OCI-LY7 (cell line): ENCODE measurements around the gene PSD2. TPM values are rescaled to one million over a fixed set of nuclear protein-coding genes. Genes with fewer than 3 reads are reported as not detected.
A peak's percentile ranks its signal among the peaks of the same experiment; 100 is the strongest.

ENCODE experiments used
- BruUV-seq: library from RNA; stranded (reverse); fragments of 400-500 nt; replicated peaks from 2 replicates; lab custom pipeline; 2021; lab: Mats Ljungman, UMichigan
- CTCF ChIA-PET: fragments of 300-600 bp; sonication (Branson Sonifier 250); formaldehyde crosslinking; loops from one replicate; lab custom pipeline; 2022; ENCODE audit warnings: antibody characterized with exemption; ENCODE audit not compliant: unreplicated experiment; lab: Charles Lee
- POLR2A ChIA-PET: fragments of 300-600 bp; sonication (Branson Sonifier 250); formaldehyde crosslinking; loops from one replicate; lab custom pipeline; 2022; ENCODE audit warnings: antibody characterized with exemption; lab: Charles Lee
- DNase-seq: peaks from one replicate; pipeline ENCODE4 v3.0.0-alpha.2; 2015; ENCODE audit warnings: low spot score
- H2AFZ ChIP-seq: fragments of 200-600 bp; sonication (generic), shearing (Covaris generic); 2 replicates; pipeline ENCODE4 v1.6.1; 2014; ENCODE audit warnings: mild to moderate bottlenecking, antibody characterized with exemption, low read length, moderate library complexity
- H3K27ac ChIP-seq: fragments of 200-600 bp; sonication (generic); 2 replicates; pipeline ENCODE4 v1.5.1; 2014; ENCODE audit warnings: mixed run types, low read depth, mild to moderate bottlenecking, moderate library complexity, low read length, inconsistent platforms; ENCODE audit not compliant: poor library complexity, severe bottlenecking
- H3K36me3 ChIP-seq: fragments of 200-600 bp; sonication (generic); 2 replicates; pipeline ENCODE4 v1.6.1; 2014; ENCODE audit warnings: mild to moderate bottlenecking, antibody characterized with exemption, low read length, moderate library complexity, mixed read lengths; ENCODE audit not compliant: insufficient read depth
- H3K4me1 ChIP-seq: fragments of 200-600 bp; sonication (generic); 2 replicates; pipeline ENCODE4 v1.5.1; 2014; ENCODE audit warnings: mild to moderate bottlenecking, low read length; ENCODE audit not compliant: insufficient read depth, poor library complexity, severe bottlenecking
- H3K4me2 ChIP-seq: fragments of 200-600 bp; sonication (generic); 2 replicates; pipeline ENCODE4 v1.6.1; 2014; ENCODE audit warnings: mild to moderate bottlenecking, low read length
- H3K4me3 ChIP-seq: fragments of 200-600 bp; sonication (generic); 2 replicates; pipeline ENCODE4 v1.5.1; 2014; ENCODE audit warnings: mild to moderate bottlenecking, low read depth, low read length; ENCODE audit not compliant: poor library complexity, severe bottlenecking
- H3K79me2 ChIP-seq: fragments of 200-600 bp; sonication (generic); 2 replicates; pipeline ENCODE4 v1.6.1; 2016; ENCODE audit warnings: low read depth, mild to moderate bottlenecking, low read length, moderate library complexity, mixed read lengths; ENCODE audit not compliant: insufficient read depth
- H3K9me2 ChIP-seq: fragments of 200-600 bp; sonication (generic); 2 replicates; pipeline ENCODE4 v1.6.1; 2016; ENCODE audit warnings: mild to moderate bottlenecking, low read length, mixed read lengths; ENCODE audit not compliant: insufficient read depth
- H3K9me3 ChIP-seq: fragments of 200-600 bp; sonication (generic); 2 replicates; pipeline ENCODE4 v1.6.1; 2014; ENCODE audit warnings: mild to moderate bottlenecking, mixed run types, low read length, mixed read lengths
- H4K20me1 ChIP-seq: fragments of 200-600 bp; sonication (generic); 2 replicates; pipeline ENCODE4 v1.6.1; 2014; ENCODE audit warnings: mild to moderate bottlenecking, antibody characterized with exemption, low read length, moderate library complexity, mixed read lengths; ENCODE audit not compliant: insufficient read depth
- EZH2phosphoT487 ChIP-seq: fragments of 200-600 bp; sonication (generic); IDR thresholded peaks from 2 replicates; pipeline ENCODE4 v1.6.1; 2018; ENCODE audit warnings: low read depth, borderline replicate concordance, mild to moderate bottlenecking, mixed run types, antibody characterized with exemption, low read length, moderate library complexity, mixed read lengths
- intact Hi-C: fragments of 100-400 bp; cut with micrococcal nuclease; formaldehyde crosslinking; loops from one replicate; pipeline ENCODE4 v1.10.0; 2022; ENCODE audit not compliant: unreplicated experiment
- total RNA-seq, 2 experiments: library from RNA; depleted of rRNA in 1 of 2; stranded (reverse); fragments of >200 nt in 1 of 2; shearing (Covaris generic) in 1 of 2; gene quantifications; 2 replicates each; pipeline ENCODE4 v1.2.3, GENCODE V29; 2014 to 2022
- TF ChIP-seq, protein P1 (sequence below): fragments of 200-600 bp; sonication (generic); conservative IDR thresholded peaks from 2 replicates; pipeline ENCODE4 v1.5.1; 2014; ENCODE audit warnings: mild to moderate bottlenecking, antibody characterized with exemption, low read length, moderate library complexity, mixed read lengths

PSD2 gene
- total RNA-seq, 2 experiments from 2014 or later = 0.11 to 0.13 TPM

DNA sequence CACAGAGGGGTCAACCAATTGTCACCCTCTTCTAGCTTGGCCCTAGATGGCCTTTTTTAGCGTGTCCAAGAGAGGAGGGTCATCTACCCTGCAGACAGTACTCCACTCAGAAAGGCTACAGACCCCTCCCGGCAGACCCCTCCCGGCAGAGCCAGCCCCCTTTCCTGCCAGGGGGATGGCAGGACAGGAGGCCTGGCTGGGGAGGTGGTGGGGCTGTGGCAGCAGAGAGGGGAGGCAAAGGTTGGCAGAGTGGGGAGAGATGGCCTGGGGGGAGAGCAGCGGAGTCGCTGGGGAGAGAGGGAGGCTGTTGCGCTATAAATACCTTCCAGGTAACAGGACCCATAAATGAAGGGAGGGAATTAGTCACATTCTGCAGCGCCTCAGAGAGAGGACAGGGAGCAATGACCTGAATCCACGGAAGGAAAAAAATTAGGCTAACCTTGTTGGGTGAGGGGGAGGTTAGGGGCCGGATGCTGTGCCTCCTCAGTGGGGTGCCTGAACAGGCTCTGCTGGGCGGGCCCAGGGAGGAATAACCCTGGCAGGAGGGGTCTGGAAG, 32.9 kb upstream of the PSD2 start:
- Histone ChIP-seq H3K4me1 (peaks cover 40% of the 10 kb centered on the region), H3K27ac (no peak overlapping the region), H3K9me2 (no peaks in the 10 kb centered on the region), H2AFZ (no peak overlapping the region), H3K9me3 (no peaks in the 10 kb centered on the region), H3K79me2 (no peaks in the 10 kb centered on the region), H4K20me1 (no peaks in the 10 kb centered on the region), H3K4me3 (no peak overlapping the region), H3K4me2 (no peak overlapping the region), H3K36me3 (no peaks in the 10 kb centered on the region)
- ChIA-PET CTCF (interaction anchor here (0.6 kb wide), 1 partner anchor 14 kb away, joined by 3 read pairs; no protein-coding TSS in a partner anchor), POLR2A (interaction anchor here (0.6 kb wide), 1 partner anchor 16 kb away, joined by 3 read pairs; no protein-coding TSS in a partner anchor)
- no peak for DNase-seq
- TF ChIP-seq EZH2phosphoT487 = no peak
- TF ChIP-seq, protein P1, sequence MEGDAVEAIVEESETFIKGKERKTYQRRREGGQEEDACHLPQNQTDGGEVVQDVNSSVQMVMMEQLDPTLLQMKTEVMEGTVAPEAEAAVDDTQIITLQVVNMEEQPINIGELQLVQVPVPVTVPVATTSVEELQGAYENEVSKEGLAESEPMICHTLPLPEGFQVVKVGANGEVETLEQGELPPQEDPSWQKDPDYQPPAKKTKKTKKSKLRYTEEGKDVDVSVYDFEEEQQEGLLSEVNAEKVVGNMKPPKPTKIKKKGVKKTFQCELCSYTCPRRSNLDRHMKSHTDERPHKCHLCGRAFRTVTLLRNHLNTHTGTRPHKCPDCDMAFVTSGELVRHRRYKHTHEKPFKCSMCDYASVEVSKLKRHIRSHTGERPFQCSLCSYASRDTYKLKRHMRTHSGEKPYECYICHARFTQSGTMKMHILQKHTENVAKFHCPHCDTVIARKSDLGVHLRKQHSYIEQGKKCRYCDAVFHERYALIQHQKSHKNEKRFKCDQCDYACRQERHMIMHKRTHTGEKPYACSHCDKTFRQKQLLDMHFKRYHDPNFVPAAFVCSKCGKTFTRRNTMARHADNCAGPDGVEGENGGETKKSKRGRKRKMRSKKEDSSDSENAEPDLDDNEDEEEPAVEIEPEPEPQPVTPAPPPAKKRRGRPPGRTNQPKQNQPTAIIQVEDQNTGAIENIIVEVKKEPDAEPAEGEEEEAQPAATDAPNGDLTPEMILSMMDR = no peak
- BruUV-seq = no TSS peak
- intact Hi-C loops = no loop called here

DNA sequence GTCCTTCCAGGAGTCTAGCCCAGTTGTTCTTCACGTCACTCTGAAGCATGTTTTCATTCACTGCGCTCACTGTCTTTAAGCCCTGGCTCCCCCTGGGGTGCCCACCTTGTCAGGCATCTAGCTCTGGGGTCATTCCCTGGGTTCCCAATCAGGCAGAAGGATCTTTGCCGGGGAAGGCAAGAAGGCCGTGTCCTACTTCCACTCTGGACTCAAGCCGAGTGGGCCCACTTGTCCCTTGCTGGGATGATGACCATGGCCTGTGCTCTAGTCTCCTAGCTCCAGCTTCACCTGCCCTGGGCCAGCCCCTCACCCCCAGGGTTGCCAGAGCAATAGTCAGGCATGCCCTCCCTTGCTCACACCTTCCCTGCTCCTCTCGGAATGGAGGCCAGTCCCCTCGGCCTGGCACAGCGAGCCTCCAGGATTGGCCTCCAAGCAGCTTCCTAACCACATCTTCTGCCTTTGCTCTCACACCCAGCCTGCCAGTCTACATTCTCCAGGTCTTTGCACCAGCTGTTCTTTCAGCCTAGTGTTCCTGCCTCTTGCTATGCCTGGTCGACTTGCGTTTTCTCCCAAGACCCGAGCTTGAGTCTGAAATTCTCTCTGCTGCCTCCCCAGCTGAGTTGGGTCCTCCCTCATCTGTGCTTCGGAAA, 32.2 kb upstream of the PSD2 start:
- peak overlapping the region; percentile 59 for H3K4me2 ChIP-seq
- no peaks in the 10 kb centered on the region for H3K36me3 ChIP-seq
- H3K27ac ChIP-seq = no peak overlapping the region
- H3K79me2 ChIP-seq = no peaks in the 10 kb centered on the region
- no peaks in the 10 kb centered on the region for H4K20me1 ChIP-seq
- H2AFZ ChIP-seq = no peak overlapping the region
- DNase-seq = no peak
- CTCF ChIA-PET = interaction anchor here (0.6 to 0.9 kb wide), 2 partner anchors 13 to 129 kb away, joined by 3 read pairs; no protein-coding TSS in a partner anchor
- POLR2A ChIA-PET = interaction anchor here (0.6 kb wide), 2 partner anchors 17 to 178 kb away, joined by 3 to 6 read pairs; no protein-coding TSS in a partner anchor
- H3K4me1 ChIP-seq = peaks cover 36% of the 10 kb centered on the region
- H3K4me3 ChIP-seq = no peak overlapping the region
- BruUV-seq = no TSS peak
- H3K9me3 ChIP-seq = no peaks in the 10 kb centered on the region
- TF ChIP-seq, protein P1 = no peak
- no peak for TF ChIP-seq EZH2phosphoT487
- intact Hi-C loops = no loop called here
- no peaks in the 10 kb centered on the region for H3K9me2 ChIP-seq
